GM08714 (cell line): ENCODE measurements around the gene CDX1.
A peak's percentile ranks its signal among the peaks of the same experiment; 100 is the strongest.

ENCODE experiments used
- H3K4me3 ChIP-seq: fragments of 200-500 bp; sonication (Bioruptor generic); 2 replicates; pipeline ENCODE4 v1.5.1; 2014; ENCODE audit warnings: mild to moderate bottlenecking, low read length, inconsistent platforms
- ZNF274 ChIP-seq: IDR thresholded peaks from 2 replicates; pipeline ENCODE4 v1.6.1; 2012; ENCODE audit warnings: mild to moderate bottlenecking, low read depth, low read length

CDX1 gene

DNA sequence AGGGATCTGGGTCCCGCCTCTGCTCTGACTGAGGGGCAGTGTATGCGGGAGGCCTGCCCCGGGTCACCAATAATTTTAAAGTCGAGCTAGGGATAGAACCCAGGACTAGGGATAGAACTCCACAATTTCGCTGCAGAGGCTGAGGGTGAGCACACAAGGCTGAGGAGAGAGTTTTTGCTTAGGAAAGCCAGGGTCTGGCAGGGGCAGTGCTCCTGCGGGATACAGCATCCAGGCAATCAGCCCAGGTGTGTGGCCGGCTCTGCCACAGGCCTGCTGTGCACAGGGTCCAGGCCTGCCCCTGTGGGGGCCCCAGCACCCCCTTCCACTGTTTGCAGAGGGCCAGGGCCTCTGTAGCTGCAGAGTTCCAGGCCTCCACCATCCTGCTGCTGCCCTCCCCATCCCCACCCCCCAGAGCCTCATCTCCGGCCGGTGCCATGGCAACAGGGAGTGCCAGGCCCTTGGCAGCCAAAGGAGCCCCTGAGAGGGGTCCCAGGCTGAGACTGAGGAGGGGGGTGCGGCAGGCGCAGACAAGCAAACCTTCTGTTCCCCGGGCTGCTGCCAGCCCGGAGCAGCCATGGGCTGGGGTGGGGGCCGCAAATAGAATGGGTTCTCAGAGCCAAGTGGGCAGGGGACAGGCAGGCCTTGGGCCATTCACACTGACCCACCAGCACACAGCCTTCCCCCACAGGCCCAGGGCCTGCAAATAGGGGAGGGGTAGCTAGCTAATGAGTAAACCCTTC, 19.5 kb upstream of the CDX1 start:
- TF ChIP-seq ZNF274 = no peak

GRCh38 chr5:150147670-150148069, 18.9 kb upstream of the CDX1 start:
- H3K4me3 ChIP-seq = no peak overlapping the region
- TF ChIP-seq ZNF274 = no peak

More for the DNA sequence above, 19.5 kb upstream of the CDX1 start:
- no peak overlapping the region for H3K4me3 ChIP-seq

DNA sequence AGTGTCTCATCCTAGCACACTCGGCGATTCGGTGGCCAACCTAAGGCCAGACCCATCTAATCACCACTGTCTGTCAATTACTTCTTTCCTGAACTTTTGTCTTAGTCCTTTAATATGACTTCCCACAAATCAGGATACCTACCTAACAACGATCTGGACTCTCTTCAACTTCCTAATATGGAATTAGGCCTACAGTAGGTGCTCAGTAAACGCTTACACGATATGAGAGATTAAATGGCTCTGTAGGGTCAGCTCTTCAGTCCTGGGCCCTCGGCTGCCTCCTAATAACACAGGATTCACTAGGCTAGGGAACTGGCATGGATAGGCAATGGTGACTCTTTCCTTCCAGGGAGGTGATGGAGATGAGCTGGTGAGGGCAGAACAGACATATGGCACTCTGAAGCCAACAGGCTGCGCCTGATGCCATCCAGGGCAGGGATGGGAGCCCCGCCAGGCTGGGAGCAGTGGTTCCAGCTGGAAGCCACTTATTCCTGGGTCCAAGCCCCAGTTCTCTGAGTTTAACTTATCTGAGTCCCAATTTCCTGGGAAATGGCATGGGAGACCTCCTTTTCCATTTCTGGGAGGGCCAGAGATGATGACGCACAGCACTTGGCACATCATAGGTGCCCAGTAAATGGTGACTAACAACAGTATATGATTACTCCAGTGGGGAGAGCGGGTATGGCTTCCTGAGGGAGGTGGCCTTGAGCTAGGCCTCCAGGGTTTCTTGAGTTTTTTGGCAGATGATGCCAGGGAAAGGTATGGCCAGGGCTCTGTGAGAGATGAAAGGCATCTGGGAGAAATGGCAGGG, 18.3 kb upstream of the CDX1 start:
- no peak for TF ChIP-seq ZNF274
- no peak overlapping the region for H3K4me3 ChIP-seq

DNA sequence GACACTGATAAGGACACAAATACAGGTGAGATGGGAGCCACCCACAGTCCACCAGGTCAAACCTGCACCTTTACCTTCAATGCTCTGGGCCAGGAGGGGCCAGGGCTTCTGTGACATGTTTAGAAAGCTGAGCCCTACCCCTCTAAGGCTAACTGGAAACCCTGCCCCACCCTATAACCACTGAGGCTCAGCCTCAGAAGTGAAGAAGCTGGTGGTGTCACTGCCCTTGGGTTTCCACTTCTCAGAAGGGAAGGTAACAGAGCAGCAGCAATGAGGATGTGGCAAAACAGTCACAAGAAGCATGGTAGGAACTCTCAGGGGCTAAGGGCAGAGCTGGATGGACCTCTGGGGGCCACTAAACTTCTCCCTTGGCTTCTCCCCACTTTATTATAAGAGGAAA, 17.0 kb upstream of the CDX1 start:
- no peak for TF ChIP-seq ZNF274
- no peak overlapping the region for H3K4me3 ChIP-seq

GRCh38 chr5:150152636-150153462, 13.7 kb upstream of the CDX1 start:
- no peak for TF ChIP-seq ZNF274
- H3K4me3 ChIP-seq = no peak overlapping the region

DNA sequence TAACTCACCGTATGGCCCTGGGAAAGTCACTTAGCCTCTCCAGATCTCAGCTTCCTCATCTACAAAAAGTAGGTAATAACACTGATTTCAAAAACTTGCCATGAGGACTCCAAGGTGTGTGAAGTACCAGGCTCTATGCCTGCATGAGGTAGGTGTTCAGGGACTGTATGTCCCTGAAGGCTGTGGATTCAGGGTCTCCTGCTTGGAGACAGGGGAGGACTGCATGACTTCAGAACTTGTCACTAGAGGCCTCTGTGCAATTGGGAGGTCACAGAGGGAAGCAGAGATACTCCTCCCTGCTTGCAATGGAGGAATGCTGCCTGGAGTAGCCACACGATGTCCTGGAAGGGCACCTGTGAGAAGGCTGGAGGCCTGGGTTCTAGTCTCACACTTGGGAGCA, 13.1 kb upstream of the CDX1 start:
- no peak overlapping the region for H3K4me3 ChIP-seq
- TF ChIP-seq ZNF274 = no peak

- no peak for TF ChIP-seq ZNF274
- H3K4me3 ChIP-seq = no peak overlapping the region
These were observed 12.5 kb upstream of the CDX1 start for GRCh38 chr5:150153957-150154617.

DNA sequence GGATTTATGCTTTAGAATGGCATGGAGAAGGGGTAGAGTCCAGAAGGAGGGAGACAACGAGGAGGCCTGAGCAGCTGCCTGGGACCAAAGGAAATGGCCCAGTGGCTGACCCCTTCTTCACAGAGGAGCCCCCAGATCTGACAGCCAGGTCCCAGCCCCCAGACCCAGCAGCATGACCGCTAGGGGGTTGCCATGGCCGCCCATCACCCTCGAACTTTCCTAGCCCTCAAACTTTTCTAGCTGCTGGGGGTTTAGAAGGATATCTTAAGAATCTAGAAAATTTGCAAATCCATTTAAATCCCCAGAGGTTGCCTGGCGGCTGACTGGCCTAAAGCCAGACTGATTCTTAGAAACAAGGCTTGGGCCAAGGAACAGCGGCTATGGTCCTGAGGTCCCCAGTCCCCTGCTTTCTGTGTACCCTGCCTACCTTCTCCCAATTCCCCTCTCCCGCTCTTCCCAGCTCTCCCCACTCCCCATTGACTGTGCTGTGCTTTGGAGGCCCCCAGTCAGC, 11.9 kb upstream of the CDX1 start:
- TF ChIP-seq ZNF274 = no peak
- H3K4me3 ChIP-seq = no peak overlapping the region

DNA sequence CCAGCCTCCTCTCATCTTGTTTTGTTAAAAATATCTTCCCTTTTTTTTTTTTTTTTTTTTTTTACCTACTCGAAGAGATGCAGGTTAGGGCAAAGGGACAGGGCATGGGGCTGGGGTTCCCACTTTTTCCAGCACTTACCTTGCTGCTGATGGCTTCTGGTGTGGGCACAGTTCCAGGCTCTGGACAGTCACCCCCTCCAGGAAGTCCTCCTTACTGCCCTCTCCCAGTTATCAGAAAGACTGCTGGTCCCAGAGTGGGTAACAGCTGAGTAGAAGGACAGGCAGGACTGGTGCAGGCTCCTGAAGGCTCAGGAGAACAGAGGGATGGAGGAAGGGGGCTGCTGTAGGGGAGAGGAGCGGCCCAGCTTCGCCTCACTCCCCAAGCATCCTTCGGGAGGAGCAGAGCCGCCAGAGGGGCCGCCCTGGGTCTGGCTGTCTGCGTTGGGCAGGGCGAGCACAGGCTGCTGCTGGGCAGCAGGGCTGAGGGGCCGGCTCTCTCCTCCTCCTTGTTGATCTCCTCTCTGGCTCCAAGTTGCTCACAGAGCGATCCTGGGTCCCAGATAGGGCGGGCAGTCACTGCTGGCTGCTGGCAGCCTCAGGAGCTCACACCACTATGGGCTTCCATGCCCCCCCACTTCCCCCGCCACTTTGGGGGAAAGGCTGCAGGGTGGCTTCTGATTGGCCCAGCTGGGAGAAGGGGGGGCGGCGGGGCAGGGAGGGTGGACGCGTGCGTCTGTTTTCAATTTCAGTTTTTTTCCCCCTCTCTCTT, 11.1 kb upstream of the CDX1 start, which contains the start of gene PDGFRB:
Gene PDGFRB (minus strand): TSS at position 588 of the 769 bp plus-strand sequence. CDS start 18,798 bp downstream, outside the sequence.
- peak within 1 kb of the TSS; percentile 44; the same call in 1 of the 2 replicates for H3K4me3 ChIP-seq
- no peak for TF ChIP-seq ZNF274

GRCh38 chr5:150156027-150156368, 10.6 kb upstream of the CDX1 start:
- H3K4me3 ChIP-seq = peak overlapping the region; percentile 44; the same call in 1 of the 2 replicates
- TF ChIP-seq ZNF274 = no peak

GRCh38 chr5:150156540-150156939, 10.0 kb upstream of the CDX1 start:
- no peak overlapping the region; the same call in 1 of the 2 replicates for H3K4me3 ChIP-seq

DNA sequence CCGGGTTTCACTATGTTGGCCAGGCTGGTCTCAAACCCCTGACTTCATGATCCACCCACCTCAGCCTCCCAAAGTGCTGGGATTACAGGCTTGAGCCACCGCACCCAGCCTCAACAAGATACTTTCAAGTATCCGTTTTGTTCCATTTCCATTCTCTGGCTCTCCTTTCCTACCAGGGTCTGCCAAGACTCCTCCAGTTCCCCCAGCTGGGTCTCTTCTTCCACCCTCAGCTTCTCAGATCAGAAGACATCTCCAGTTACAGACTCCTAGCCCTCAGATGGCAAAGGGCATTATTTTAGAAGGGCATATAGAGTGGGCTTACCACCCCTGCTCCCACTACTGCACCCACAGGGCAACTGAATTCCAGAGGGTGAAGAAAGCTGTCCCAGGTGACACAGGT, 9.4 kb upstream of the CDX1 start:
- H3K4me3 ChIP-seq = no peak overlapping the region

More at GRCh38 chr5:150156540-150156939, 10.0 kb upstream of the CDX1 start:
- no peak for TF ChIP-seq ZNF274

More for the DNA sequence above, 9.4 kb upstream of the CDX1 start:
- TF ChIP-seq ZNF274 = no peak
